ENCODE results near the gene ZNF26. TPM values are rescaled to one million over a fixed set of nuclear protein-coding genes. Genes with fewer than 3 reads are reported as not detected.
"Not testable (repeated sequence)": the region's sequence is repeated elsewhere in the genome, so short reads cannot be mapped to it uniquely, and the experiment has no call there.

The ZNF26 gene
- total RNA-seq, 1 experiment from 2014 or later = 16.0 TPM

DNA sequence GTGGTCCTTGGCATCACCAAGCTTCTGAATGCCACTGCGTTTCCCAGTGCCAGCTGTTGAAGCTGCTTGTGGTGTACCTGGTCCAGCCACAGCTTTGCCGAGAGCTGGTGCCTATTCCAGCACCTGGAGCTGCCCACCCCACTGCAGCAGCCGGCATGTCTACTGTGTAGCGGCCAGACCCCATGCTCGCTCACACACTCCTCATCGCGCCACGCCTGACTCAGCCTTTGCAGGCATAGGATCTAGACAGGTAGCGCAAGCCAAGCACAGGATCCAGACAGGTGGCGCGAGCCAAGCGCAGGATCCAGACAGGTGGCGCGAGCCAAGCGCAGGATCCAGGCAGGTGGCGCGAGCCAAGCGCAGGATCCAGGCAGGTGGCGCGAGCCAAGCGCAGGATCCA, 18.4 kb upstream of the ZNF26 start:
- POLR2A ChIA-PET (ENCODE audit: low non-redundant PET) = no interaction called here
- CTCF ChIA-PET = no interaction called here

DNA sequence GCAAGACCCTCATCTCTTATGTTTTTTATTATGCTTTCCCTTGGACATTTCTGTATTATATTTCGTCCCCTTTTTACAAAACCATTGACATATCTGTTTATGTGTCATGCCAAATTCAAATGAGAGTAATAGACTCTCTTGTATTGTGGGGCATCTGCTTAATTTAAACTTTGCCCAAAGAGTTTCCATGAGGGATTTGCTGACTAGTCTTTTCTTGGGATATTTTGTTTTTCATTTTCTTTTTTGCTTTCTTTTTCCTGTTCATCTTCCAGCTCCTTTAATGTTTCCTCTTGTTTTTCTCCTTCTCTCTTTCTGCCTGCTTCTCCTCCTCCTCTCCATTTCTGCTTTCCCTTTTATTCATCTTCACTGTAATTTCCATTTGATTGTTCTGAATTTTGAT, 13.8 kb upstream of the ZNF26 start:
- intact Hi-C loops (cut with micrococcal nuclease; ENCODE audit: unreplicated experiment) = no loop called here

More for the DNA sequence above, 18.4 kb upstream of the ZNF26 start:
- TF ChIP-seq, protein P1, sequence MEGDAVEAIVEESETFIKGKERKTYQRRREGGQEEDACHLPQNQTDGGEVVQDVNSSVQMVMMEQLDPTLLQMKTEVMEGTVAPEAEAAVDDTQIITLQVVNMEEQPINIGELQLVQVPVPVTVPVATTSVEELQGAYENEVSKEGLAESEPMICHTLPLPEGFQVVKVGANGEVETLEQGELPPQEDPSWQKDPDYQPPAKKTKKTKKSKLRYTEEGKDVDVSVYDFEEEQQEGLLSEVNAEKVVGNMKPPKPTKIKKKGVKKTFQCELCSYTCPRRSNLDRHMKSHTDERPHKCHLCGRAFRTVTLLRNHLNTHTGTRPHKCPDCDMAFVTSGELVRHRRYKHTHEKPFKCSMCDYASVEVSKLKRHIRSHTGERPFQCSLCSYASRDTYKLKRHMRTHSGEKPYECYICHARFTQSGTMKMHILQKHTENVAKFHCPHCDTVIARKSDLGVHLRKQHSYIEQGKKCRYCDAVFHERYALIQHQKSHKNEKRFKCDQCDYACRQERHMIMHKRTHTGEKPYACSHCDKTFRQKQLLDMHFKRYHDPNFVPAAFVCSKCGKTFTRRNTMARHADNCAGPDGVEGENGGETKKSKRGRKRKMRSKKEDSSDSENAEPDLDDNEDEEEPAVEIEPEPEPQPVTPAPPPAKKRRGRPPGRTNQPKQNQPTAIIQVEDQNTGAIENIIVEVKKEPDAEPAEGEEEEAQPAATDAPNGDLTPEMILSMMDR (conservative IDR thresholded peaks at IDR 0.05; ENCODE audit: low read depth, low read length) = no peak
- TF ChIP-seq EZH2 (IDR thresholded peaks at IDR 0.05; ENCODE audit: borderline replicate concordance, low read depth, low read length, poor library complexity, severe bottlenecking) = no peak
- no peaks in the 10 kb centered on the region for H3K36me3 ChIP-seq (ENCODE audit: insufficient read depth, low read length, poor library complexity, severe bottlenecking)
- no TSS peak for BruUV-seq (replicated peaks)
- peaks cover 39% of the 10 kb centered on the region for H3K9me3 ChIP-seq (ENCODE audit: low read depth, low read length, poor library complexity, severe bottlenecking)
- H3K4me1 ChIP-seq (ENCODE audit: insufficient read depth, low read length, poor library complexity, severe bottlenecking) = no peaks in the 10 kb centered on the region
- no peak for DNase-seq (ENCODE audit: low spot score)
- no peaks in the 10 kb centered on the region for H3K27me3 ChIP-seq (replicated peaks; ENCODE audit: insufficient read depth, low read depth, low read length, poor library complexity)
- H3K27ac ChIP-seq (ENCODE audit: low read depth, low read length, poor library complexity, severe bottlenecking) = no peak overlapping the region
- H3K4me3 ChIP-seq (ENCODE audit: low read depth, low read length, poor library complexity, severe bottlenecking) = no peak overlapping the region
- intact Hi-C loops (cut with micrococcal nuclease; ENCODE audit: unreplicated experiment) = no loop called here

DNA sequence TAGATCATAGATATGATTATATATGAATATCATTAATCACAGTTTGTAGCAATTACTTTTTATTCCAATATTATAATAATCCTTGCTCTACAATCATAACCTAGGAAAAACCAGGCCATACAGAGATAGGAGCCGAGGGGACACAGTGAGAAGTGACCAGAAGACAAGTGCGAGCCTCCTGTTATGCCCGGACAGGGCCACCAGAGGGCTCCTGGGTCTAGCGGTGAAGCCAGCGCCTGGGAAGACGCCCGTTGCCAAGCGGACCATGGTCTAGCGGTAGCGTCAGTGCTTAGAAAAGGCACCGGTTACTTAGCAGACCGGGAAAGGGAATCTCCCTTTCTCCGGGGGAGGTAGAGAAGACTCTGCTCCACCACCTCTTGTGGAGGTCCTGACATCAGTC, 9.3 kb upstream of the ZNF26 start:
- BruUV-seq (replicated peaks); intact Hi-C loops (cut with micrococcal nuclease; ENCODE audit: unreplicated experiment); H3K27me3 ChIP-seq (replicated peaks; ENCODE audit: insufficient read depth, low read depth, low read length, poor library complexity); H3K27ac ChIP-seq (ENCODE audit: low read depth, low read length, poor library complexity, severe bottlenecking); H3K4me3 ChIP-seq (ENCODE audit: low read depth, low read length, poor library complexity, severe bottlenecking); H3K36me3 ChIP-seq (ENCODE audit: insufficient read depth, low read length, poor library complexity, severe bottlenecking); POLR2A ChIA-PET (ENCODE audit: low non-redundant PET); CTCF ChIA-PET; H3K4me1 ChIP-seq (ENCODE audit: insufficient read depth, low read length, poor library complexity, severe bottlenecking): not testable (repeated sequence)
- H3K9me3 ChIP-seq (ENCODE audit: low read depth, low read length, poor library complexity, severe bottlenecking) = peaks cover 14% of the 10 kb centered on the region
- peak; percentile 15 for DNase-seq (ENCODE audit: low spot score)
- TF ChIP-seq, protein P1 (conservative IDR thresholded peaks at IDR 0.05; ENCODE audit: low read depth, low read length) = peak; percentile 34

More for the DNA sequence above, 13.8 kb upstream of the ZNF26 start:
- H3K27ac ChIP-seq (ENCODE audit: low read depth, low read length, poor library complexity, severe bottlenecking) = no peak overlapping the region
- no peak for TF ChIP-seq EZH2 (IDR thresholded peaks at IDR 0.05; ENCODE audit: borderline replicate concordance, low read depth, low read length, poor library complexity, severe bottlenecking)
- TF ChIP-seq, protein P1 (conservative IDR thresholded peaks at IDR 0.05; ENCODE audit: low read depth, low read length) = no peak
- no peak overlapping the region for H3K4me3 ChIP-seq (ENCODE audit: low read depth, low read length, poor library complexity, severe bottlenecking)
- BruUV-seq (replicated peaks) = no TSS peak
- no peaks in the 10 kb centered on the region for H3K27me3 ChIP-seq (replicated peaks; ENCODE audit: insufficient read depth, low read depth, low read length, poor library complexity)
- no peak for DNase-seq (ENCODE audit: low spot score)
- ChIA-PET POLR2A (ENCODE audit: low non-redundant PET) (no interaction called here), CTCF (no interaction called here)
- no peaks in the 10 kb centered on the region for H3K36me3 ChIP-seq (ENCODE audit: insufficient read depth, low read length, poor library complexity, severe bottlenecking)
- no peaks in the 10 kb centered on the region for H3K4me1 ChIP-seq (ENCODE audit: insufficient read depth, low read length, poor library complexity, severe bottlenecking)
- peaks cover 21% of the 10 kb centered on the region for H3K9me3 ChIP-seq (ENCODE audit: low read depth, low read length, poor library complexity, severe bottlenecking)

All from A673 (cell line).